ENCODE measurements around the gene MTHFD1L. TPM values are rescaled to one million over a fixed set of nuclear protein-coding genes. Genes with fewer than 3 reads are reported as not detected.

The MTHFD1L gene
- total RNA-seq, 5 donors from 2014 or later (not counting 1 experiment from before 2014, with no cell fraction given): 9.3 to 34.2 (median 26.7) TPM

DNA sequence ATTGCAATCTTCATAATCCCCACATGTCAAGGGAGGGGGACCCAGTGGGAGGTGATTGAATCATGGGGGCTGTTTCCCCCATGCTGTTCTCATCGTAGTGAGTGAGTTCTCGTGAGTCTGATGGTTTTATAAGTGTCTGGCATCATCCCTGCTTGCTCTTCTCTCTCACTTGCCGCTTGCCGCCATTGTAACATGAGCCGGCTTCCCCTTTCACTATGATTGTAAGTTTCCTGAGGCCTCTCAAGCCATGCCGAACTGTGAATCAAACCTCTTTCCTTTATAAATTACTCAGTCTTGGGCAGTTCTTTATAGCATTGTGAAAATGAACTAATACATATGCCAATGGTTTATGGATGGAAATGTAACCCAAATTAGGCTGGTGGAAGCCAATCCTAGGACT is 264.8 kb downstream of the MTHFD1L start:
- peaks cover 0 to 11% (median 0%) of the 10 kb centered on the region in 3 donors for H3K9me3 Mint-ChIP-seq
- H3K4me3 Mint-ChIP-seq: no peak overlapping the region
- DNase-seq: no peak
- H3K27ac ChIP-seq (ENCODE audit: low read length): no peak overlapping the region
- ChIA-PET POLR2A (no interaction called here), CTCF (no interaction called here)
- no peaks in the 10 kb centered on the region for H3K4me1 Mint-ChIP-seq
- H3K4me1 ChIP-seq (ENCODE audit: control insufficient read depth in 1 of 2, extremely low read depth in 1 of 2, insufficient read depth in 2 of 2, low read length in 2 of 2): no peaks in the 10 kb centered on the region
- H3K27ac Mint-ChIP-seq: no peak overlapping the region
- no peaks in the 10 kb centered on the region for H3K27me3 ChIP-seq (replicated peaks in 1 of 2; ENCODE audit: control insufficient read depth in 2 of 2, extremely low read depth in 1 of 2, insufficient read depth in 2 of 2, low read length in 1 of 2)
- peaks cover 0 to 6% of the 10 kb centered on the region in 2 donors for H3K27me3 Mint-ChIP-seq
- H3K36me3 Mint-ChIP-seq: no peaks in the 10 kb centered on the region
- WGBS (ENCODE audit: insufficient coverage): no CpG with 5 or more reads among the region's 6 CpGs
- H3K36me3 ChIP-seq (ENCODE audit: control insufficient read depth in 2 of 2, extremely low read depth in 1 of 2, insufficient read depth in 1 of 2, low read length in 1 of 2): no peaks in the 10 kb centered on the region
- no peaks in the 10 kb centered on the region for H3K9me3 ChIP-seq
- H3K4me3 ChIP-seq (ENCODE audit: control insufficient read depth in 1 of 2, extremely low read depth in 1 of 2, low read length in 1 of 2): no peak overlapping the region
- no peak for ATAC-seq (replicated peaks in 1 of 4)

DNA sequence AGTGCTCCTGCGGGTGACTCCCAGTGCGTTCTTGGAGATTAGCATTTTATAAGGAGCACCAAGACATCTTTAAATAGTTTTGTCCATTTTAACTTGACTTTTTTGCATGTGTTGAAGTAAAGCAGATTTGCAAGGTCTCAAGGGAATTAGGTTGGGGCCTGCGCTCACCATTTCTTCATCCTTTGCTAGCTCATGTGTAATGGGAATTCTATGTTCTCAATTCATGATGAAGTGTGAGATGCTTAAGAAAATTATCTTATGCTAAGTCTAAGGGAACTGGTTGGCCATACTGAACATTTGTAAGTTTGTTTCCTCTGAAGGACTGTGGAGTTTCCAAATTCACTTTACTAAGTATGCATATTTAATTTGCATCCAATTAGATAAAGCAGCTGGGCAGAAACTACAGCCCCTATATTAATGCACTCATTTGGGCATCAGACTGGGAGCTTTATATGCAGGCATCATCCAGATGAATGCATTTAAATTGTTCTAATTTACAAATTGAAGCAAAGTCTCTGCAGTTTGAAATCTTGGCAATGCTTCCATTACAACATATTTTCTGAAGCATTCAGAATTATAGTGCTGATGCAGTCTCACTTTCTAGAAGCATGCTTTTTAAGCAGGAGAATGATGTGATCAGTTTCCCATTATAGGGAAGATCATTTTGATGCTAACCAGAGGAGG is 266.0 kb downstream of the MTHFD1L start:
- ATAC-seq (replicated peaks in 1 of 4): no peak
- no peaks in the 10 kb centered on the region for H3K27me3 ChIP-seq (replicated peaks in 1 of 2; ENCODE audit: control insufficient read depth in 2 of 2, extremely low read depth in 1 of 2, insufficient read depth in 2 of 2, low read length in 1 of 2)
- Mint-ChIP-seq H3K27ac (no peak overlapping the region), H3K9me3 (peaks cover 0 to 11% (median 0%) of the 10 kb centered on the region in 3 donors), H3K4me1 (no peaks in the 10 kb centered on the region), H3K27me3 (peaks cover 0 to 6% of the 10 kb centered on the region in 2 donors), H3K4me3 (no peak overlapping the region), H3K36me3 (no peaks in the 10 kb centered on the region)
- POLR2A ChIA-PET: no interaction called here
- H3K9me3 ChIP-seq: no peaks in the 10 kb centered on the region
- WGBS (ENCODE audit: insufficient coverage): 100% methylated on average over 1 of the region's 3 CpGs
- no peaks in the 10 kb centered on the region for H3K4me1 ChIP-seq (ENCODE audit: control insufficient read depth in 1 of 2, extremely low read depth in 1 of 2, insufficient read depth in 2 of 2, low read length in 2 of 2)
- no peak overlapping the region for H3K27ac ChIP-seq (ENCODE audit: low read length)
- no peak for DNase-seq
- H3K4me3 ChIP-seq (ENCODE audit: control insufficient read depth in 1 of 2, extremely low read depth in 1 of 2, low read length in 1 of 2): no peak overlapping the region
- CTCF ChIA-PET: no interaction called here
- H3K36me3 ChIP-seq (ENCODE audit: control insufficient read depth in 2 of 2, extremely low read depth in 1 of 2, insufficient read depth in 1 of 2, low read length in 1 of 2): no peaks in the 10 kb centered on the region

DNA sequence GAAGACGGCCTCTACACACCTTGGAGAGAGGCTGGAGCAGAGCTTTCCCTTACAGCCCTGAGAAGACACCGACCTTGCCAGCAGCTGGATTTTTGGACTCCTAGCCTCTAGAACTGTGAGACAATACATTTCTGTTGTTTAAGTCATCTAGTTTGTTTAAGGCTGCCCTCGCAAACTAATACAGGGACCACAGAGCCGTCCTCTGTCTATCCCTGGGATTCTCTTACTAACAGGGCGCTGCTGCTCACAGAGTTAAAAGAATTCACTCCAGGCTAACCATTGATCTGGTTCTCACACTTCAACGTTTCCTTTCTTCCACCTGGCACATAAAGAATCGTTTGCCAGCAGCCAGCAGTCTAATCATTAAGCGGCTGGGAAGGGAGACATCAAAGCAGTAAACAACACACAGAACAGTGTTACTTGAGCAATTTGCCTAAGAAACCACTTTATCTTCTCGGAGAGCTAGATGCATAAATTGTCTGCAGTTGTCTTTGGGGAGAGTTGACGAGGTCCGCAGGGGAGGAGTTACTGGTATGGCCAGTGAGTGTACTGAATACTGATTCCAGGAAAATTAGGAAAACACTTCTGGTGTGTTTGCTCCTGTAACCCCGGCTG is 270.7 kb downstream of the MTHFD1L start:
- WGBS (ENCODE audit: insufficient coverage): 62% methylated on average over 10 of the region's 12 CpGs
- CTCF ChIA-PET: interaction anchor here in 1 of 2 donors (0.6 kb wide), 1 partner anchor 36 kb away, joined by 4 read pairs; no protein-coding TSS in a partner anchor
- no peak overlapping the region for H3K4me3 ChIP-seq (ENCODE audit: control insufficient read depth in 1 of 2, extremely low read depth in 1 of 2, low read length in 1 of 2)

DNA sequence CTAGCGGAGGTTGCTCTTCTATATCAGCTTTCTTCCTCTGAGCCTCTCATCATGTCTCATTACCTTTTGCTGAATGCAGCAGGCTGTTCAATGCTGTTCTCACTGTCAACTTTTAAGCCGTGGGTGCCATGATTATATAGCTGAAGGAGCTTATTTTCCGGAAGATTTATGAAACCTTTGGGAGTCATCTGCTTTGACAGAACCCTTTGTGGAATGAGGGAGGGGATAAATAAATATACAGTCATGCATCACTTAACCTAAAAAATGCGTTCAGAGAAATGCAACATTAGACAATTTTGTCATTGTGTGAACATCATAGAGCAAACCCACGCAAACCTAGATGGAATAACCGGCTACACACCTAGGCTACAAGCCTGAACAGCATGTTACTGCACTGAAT is 272.0 kb downstream of the MTHFD1L start:
- WGBS (ENCODE audit: insufficient coverage): no CpG with 5 or more reads among the region's 6 CpGs
- H3K27me3 ChIP-seq (replicated peaks in 1 of 2; ENCODE audit: control insufficient read depth in 2 of 2, extremely low read depth in 1 of 2, insufficient read depth in 2 of 2, low read length in 1 of 2): peaks cover 0 to 6% of the 10 kb centered on the region in 2 experiments
- ChIA-PET CTCF (no interaction called here), POLR2A (interaction anchor here in 1 of 2 donors (0.6 kb wide), 1 partner anchor 489 kb away, joined by 3 read pairs; no protein-coding TSS in a partner anchor)
- Mint-ChIP-seq H3K4me3 (no peak overlapping the region), H3K9me3 (peaks cover 0 to 7% (median 0%) of the 10 kb centered on the region in 3 donors), H3K27ac (no peak overlapping the region), H3K4me1 (no peaks in the 10 kb centered on the region), H3K27me3 (peaks cover 3 to 11% of the 10 kb centered on the region in 2 donors), H3K36me3 (no peaks in the 10 kb centered on the region)
- H3K4me1 ChIP-seq (ENCODE audit: control insufficient read depth in 1 of 2, extremely low read depth in 1 of 2, insufficient read depth in 2 of 2, low read length in 2 of 2): no peaks in the 10 kb centered on the region
- ATAC-seq (replicated peaks in 1 of 4): no peak
- H3K4me3 ChIP-seq (ENCODE audit: control insufficient read depth in 1 of 2, extremely low read depth in 1 of 2, low read length in 1 of 2): no peak overlapping the region
- no peaks in the 10 kb centered on the region for H3K36me3 ChIP-seq (ENCODE audit: control insufficient read depth in 2 of 2, extremely low read depth in 1 of 2, insufficient read depth in 1 of 2, low read length in 1 of 2)
- H3K9me3 ChIP-seq: no peaks in the 10 kb centered on the region
- DNase-seq: no peak
- no peak overlapping the region for H3K27ac ChIP-seq (ENCODE audit: low read length)

More for the DNA sequence above, 270.7 kb downstream of the MTHFD1L start:
- ATAC-seq (replicated peaks in 1 of 4): no peak
- Histone ChIP-seq H3K27ac (ENCODE audit: low read length) (no peak overlapping the region), H3K36me3 (ENCODE audit: control insufficient read depth in 2 of 2, extremely low read depth in 1 of 2, insufficient read depth in 1 of 2, low read length in 1 of 2) (no peaks in the 10 kb centered on the region), H3K9me3 (no peaks in the 10 kb centered on the region), H3K27me3 (replicated peaks in 1 of 2; ENCODE audit: control insufficient read depth in 2 of 2, extremely low read depth in 1 of 2, insufficient read depth in 2 of 2, low read length in 1 of 2) (peaks cover 0 to 6% of the 10 kb centered on the region in 2 experiments), H3K4me1 (ENCODE audit: control insufficient read depth in 1 of 2, extremely low read depth in 1 of 2, insufficient read depth in 2 of 2, low read length in 2 of 2) (no peaks in the 10 kb centered on the region)
- no peak for DNase-seq
- no peaks in the 10 kb centered on the region for H3K4me1 Mint-ChIP-seq
- H3K36me3 Mint-ChIP-seq: no peaks in the 10 kb centered on the region
- H3K27me3 Mint-ChIP-seq: peaks cover 3 to 11% of the 10 kb centered on the region in 2 donors
- H3K27ac Mint-ChIP-seq: no peak overlapping the region
- H3K4me3 Mint-ChIP-seq: no peak overlapping the region
- POLR2A ChIA-PET: interaction anchor here in 1 of 2 donors (0.7 kb wide), 1 partner anchor 49 kb away, joined by 8 read pairs; no protein-coding TSS in a partner anchor
- peaks cover 0 to 11% (median 0%) of the 10 kb centered on the region in 3 donors for H3K9me3 Mint-ChIP-seq

DNA sequence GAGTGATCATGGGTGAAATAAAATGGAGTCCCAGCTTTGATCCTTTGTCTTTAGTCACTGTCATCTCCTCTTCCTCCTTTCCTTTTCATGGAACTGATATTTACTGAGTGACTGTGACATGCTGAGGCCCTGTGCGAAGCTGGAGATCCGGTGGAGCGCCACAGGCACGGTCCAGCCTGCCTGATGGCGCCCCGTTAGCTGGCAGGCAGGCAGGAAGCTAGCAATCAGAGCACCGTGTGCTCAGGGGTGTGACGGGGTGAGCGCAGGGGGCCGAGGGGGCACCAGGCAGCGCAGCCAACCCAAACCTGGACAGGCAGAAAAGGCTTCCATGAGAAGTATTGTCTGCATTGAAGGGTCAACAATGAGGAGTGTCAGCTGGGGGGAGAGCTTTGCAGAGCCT is 274.0 kb downstream of the MTHFD1L start:
- no peak overlapping the region for H3K4me3 Mint-ChIP-seq
- Histone ChIP-seq H3K4me3 (ENCODE audit: control insufficient read depth in 1 of 2, extremely low read depth in 1 of 2, low read length in 1 of 2) (no peak overlapping the region), H3K27ac (ENCODE audit: low read length) (no peak overlapping the region), H3K4me1 (ENCODE audit: control insufficient read depth in 1 of 2, extremely low read depth in 1 of 2, insufficient read depth in 2 of 2, low read length in 2 of 2) (no peaks in the 10 kb centered on the region), H3K27me3 (replicated peaks in 1 of 2; ENCODE audit: control insufficient read depth in 2 of 2, extremely low read depth in 1 of 2, insufficient read depth in 2 of 2, low read length in 1 of 2) (peaks cover 0 to 9% of the 10 kb centered on the region in 2 experiments), H3K36me3 (ENCODE audit: control insufficient read depth in 2 of 2, extremely low read depth in 1 of 2, insufficient read depth in 1 of 2, low read length in 1 of 2) (no peaks in the 10 kb centered on the region), H3K9me3 (no peaks in the 10 kb centered on the region)
- ChIA-PET POLR2A (interaction anchor here in 1 of 2 donors (0.5 kb wide), 1 partner anchor 12 kb away, joined by 3 read pairs; no protein-coding TSS in a partner anchor), CTCF (no interaction called here)
- no peak overlapping the region for H3K27ac Mint-ChIP-seq
- H3K4me1 Mint-ChIP-seq: no peaks in the 10 kb centered on the region
- no peak for DNase-seq
- peaks cover 3 to 5% of the 10 kb centered on the region in 2 donors for H3K27me3 Mint-ChIP-seq
- ATAC-seq (replicated peaks in 1 of 4): no peak
- H3K9me3 Mint-ChIP-seq: no peaks in the 10 kb centered on the region
- 70% methylated on average over 11 of the region's 11 CpGs for WGBS (ENCODE audit: insufficient coverage)
- no peaks in the 10 kb centered on the region for H3K36me3 Mint-ChIP-seq

DNA sequence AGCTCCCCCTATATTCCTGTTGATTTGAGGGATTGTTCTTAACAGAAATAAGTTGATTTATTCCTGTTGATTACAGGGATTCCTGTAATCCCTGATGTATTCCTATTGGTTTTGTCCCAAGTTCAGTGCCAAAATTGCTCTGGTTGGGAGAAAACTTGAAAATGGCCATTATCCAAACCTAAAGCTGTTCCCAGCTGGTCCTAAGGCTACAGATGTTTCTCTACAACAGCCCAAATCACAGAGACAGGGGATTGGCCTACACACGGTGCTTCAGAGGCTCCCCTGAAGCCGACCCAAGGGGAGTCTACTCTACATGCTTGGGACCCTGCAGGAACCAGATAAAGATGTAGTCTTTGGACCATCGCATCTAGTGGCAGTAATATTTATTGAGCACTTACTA is 275.3 kb downstream of the MTHFD1L start:
- H3K27ac Mint-ChIP-seq: no peak overlapping the region
- 90% methylated on average over 3 of the region's 3 CpGs for WGBS (ENCODE audit: insufficient coverage)
- ChIA-PET POLR2A (no interaction called here), CTCF (no interaction called here)
- DNase-seq (no peak), ATAC-seq (replicated peaks in 1 of 4) (no peak)
- Histone ChIP-seq H3K4me1 (ENCODE audit: control insufficient read depth in 1 of 2, extremely low read depth in 1 of 2, insufficient read depth in 2 of 2, low read length in 2 of 2) (no peaks in the 10 kb centered on the region), H3K4me3 (ENCODE audit: control insufficient read depth in 1 of 2, extremely low read depth in 1 of 2, low read length in 1 of 2) (no peak overlapping the region), H3K36me3 (ENCODE audit: control insufficient read depth in 2 of 2, extremely low read depth in 1 of 2, insufficient read depth in 1 of 2, low read length in 1 of 2) (no peaks in the 10 kb centered on the region), H3K9me3 (no peaks in the 10 kb centered on the region), H3K27me3 (replicated peaks in 1 of 2; ENCODE audit: control insufficient read depth in 2 of 2, extremely low read depth in 1 of 2, insufficient read depth in 2 of 2, low read length in 1 of 2) (peaks cover 0 to 9% of the 10 kb centered on the region in 2 experiments), H3K27ac (ENCODE audit: low read length) (no peak overlapping the region)
- peaks cover 3 to 5% of the 10 kb centered on the region in 2 donors for H3K27me3 Mint-ChIP-seq
- no peaks in the 10 kb centered on the region for H3K4me1 Mint-ChIP-seq
- H3K4me3 Mint-ChIP-seq: no peak overlapping the region
- no peaks in the 10 kb centered on the region for H3K36me3 Mint-ChIP-seq
- H3K9me3 Mint-ChIP-seq: no peaks in the 10 kb centered on the region
